PFSK-1 (cell line): ENCODE results near the gene ERICH4.

ENCODE experiments used
- FOXP2 ChIP-seq: optimal IDR thresholded peaks from 2 replicates; pipeline ENCODE3; 2011; ENCODE audit warnings: borderline replicate concordance, control low read depth, inconsistent platforms; ENCODE audit not compliant: insufficient read depth; ENCODE audit errors: extremely low read length, extremely low read depth
- POLR2AphosphoS5 ChIP-seq: IDR thresholded peaks from 2 replicates; pipeline ENCODE4 v1.6.1; 2012; ENCODE audit warnings: low read depth, mild to moderate bottlenecking, control low read depth, low read length, moderate library complexity
- SIN3A ChIP-seq: IDR thresholded peaks from 2 replicates; pipeline ENCODE4 v1.6.1; 2012; ENCODE audit warnings: mild to moderate bottlenecking, low read length, moderate library complexity, borderline replicate concordance; ENCODE audit not compliant: insufficient read depth
- TAF1 ChIP-seq: IDR thresholded peaks from 2 replicates; pipeline ENCODE4 v1.6.1; 2012; ENCODE audit warnings: low read length, control low read depth, borderline replicate concordance; ENCODE audit not compliant: insufficient read depth
- TF ChIP-seq, protein P1 (sequence below), 2 experiments: IDR thresholded peaks; 2 replicates each; pipeline versions ENCODE4 v1.6.1 to v1.8.0; 2011 to 2012; ENCODE audit warnings: low read depth in 2 of 2, low read length in 2 of 2, control low read depth in 1 of 2, inconsistent platforms in 1 of 2, mild to moderate bottlenecking in 1 of 2, moderate library complexity in 1 of 2; ENCODE audit not compliant: insufficient read depth in 1 of 2

DNA sequence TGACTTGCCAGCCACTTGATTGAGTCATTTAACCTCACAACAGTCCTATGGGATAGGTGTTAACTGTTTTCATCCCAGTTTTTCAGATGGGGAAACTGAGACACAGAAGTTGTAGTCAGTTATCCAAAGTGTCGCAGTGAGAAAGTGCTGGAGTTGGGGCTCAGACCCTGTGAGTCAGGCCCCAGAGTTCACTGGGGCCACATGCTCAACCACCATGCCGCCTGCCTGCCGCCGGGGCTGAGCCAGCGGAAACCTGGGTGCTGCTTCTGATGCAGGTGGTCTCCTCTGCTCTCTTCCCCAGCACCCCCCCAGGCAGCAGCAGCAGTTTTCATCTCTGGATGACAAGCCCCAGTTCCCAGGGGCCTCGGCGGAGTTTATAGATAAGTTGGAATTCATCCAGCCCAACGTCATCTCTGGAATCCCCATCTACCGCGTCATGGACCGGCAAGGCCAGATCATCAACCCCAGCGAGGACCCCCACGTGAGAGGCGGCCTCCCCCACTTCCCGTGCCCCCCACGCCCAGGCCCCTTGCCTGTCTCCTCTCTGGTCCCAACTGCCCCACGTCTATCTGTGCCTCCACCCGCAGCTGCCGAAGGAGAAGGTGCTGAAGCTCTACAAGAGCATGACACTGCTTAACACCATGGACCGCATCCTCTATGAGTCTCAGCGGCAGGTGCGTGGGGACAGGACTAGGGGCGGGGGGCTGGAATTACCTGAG is 32.5 kb upstream of the ERICH4 start:
- no peak for TF ChIP-seq POLR2AphosphoS5
- no peak for TF ChIP-seq TAF1
- no peak for TF ChIP-seq FOXP2
- TF ChIP-seq SIN3A: no peak
- TF ChIP-seq, protein P1, sequence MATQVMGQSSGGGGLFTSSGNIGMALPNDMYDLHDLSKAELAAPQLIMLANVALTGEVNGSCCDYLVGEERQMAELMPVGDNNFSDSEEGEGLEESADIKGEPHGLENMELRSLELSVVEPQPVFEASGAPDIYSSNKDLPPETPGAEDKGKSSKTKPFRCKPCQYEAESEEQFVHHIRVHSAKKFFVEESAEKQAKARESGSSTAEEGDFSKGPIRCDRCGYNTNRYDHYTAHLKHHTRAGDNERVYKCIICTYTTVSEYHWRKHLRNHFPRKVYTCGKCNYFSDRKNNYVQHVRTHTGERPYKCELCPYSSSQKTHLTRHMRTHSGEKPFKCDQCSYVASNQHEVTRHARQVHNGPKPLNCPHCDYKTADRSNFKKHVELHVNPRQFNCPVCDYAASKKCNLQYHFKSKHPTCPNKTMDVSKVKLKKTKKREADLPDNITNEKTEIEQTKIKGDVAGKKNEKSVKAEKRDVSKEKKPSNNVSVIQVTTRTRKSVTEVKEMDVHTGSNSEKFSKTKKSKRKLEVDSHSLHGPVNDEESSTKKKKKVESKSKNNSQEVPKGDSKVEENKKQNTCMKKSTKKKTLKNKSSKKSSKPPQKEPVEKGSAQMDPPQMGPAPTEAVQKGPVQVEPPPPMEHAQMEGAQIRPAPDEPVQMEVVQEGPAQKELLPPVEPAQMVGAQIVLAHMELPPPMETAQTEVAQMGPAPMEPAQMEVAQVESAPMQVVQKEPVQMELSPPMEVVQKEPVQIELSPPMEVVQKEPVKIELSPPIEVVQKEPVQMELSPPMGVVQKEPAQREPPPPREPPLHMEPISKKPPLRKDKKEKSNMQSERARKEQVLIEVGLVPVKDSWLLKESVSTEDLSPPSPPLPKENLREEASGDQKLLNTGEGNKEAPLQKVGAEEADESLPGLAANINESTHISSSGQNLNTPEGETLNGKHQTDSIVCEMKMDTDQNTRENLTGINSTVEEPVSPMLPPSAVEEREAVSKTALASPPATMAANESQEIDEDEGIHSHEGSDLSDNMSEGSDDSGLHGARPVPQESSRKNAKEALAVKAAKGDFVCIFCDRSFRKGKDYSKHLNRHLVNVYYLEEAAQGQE (IDR thresholded peaks at IDR 0.05; ENCODE audit: insufficient read depth in 1 of 2, low read depth in 2 of 2, low read length in 2 of 2): no peak
